Activated naive CD8-positive, alpha-beta T cell (primary cell): ENCODE results near the gene FAAP100.

Experiments used
- H3K27ac Mint-ChIP-seq: one replicate; pipeline ENCODE4 v1.8.0; 2021; ENCODE audit warnings: mixed read lengths
- H3K27me3 Mint-ChIP-seq: one replicate; pipeline ENCODE4 v1.8.0; 2021; ENCODE audit warnings: mixed read lengths
- H3K36me3 Mint-ChIP-seq: one replicate; pipeline ENCODE4 v1.8.0; 2021; ENCODE audit warnings: mixed read lengths
- H3K4me1 Mint-ChIP-seq: one replicate; pipeline ENCODE4 v1.8.0; 2021; ENCODE audit warnings: low read depth, mixed read lengths
- H3K4me3 Mint-ChIP-seq: one replicate; pipeline ENCODE4 v1.8.0; 2021; ENCODE audit warnings: mild to moderate bottlenecking, mixed read lengths
- H3K9me3 Mint-ChIP-seq: one replicate; pipeline ENCODE4 v1.8.0; 2021; ENCODE audit warnings: low read depth, mixed read lengths

FAAP100 gene

DNA sequence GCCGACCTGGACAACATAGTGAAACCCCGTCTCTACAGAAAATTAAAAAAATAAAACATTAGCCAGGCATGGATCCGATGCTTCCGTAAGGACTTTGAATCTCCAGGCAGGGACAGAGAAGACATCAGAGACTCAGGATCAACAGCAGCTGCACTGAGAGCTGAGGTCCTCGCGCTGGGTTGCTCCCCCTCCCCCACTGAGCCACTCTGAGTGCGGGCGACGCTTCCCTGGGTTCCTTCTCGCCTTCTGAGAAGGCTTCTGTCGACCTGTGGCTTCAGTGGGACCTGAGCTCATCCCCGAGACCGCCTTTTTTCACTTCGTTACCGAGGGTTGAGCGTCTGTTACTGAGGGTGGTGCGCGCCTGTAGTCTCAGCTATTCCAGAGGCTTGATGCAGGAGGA, 60.0 kb downstream of the FAAP100 start:
- peaks cover 2% of the 10 kb centered on the region for H3K4me1 Mint-ChIP-seq
- H3K27me3 Mint-ChIP-seq: no peaks in the 10 kb centered on the region
- H3K36me3 Mint-ChIP-seq: no peaks in the 10 kb centered on the region

DNA sequence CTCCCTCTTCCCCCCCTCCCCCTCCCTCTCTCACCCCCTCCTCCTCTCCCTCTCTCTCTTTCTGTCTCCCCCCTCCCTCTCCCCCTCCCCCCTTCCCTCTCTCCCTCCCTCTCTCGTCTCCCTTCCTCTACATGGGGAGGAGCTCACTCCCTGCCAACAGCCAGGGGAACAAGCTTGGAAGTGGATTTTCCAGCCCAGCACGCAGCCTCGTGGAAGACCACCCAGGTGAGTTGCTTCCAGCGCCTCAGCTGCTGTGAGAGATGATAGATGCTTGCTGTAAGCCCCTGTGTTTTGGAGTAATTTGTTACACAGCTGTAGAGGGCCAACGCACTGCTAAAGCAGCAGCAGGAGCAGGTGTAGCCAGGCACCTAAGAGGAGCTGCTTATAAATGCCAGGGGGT, 60.4 kb downstream of the FAAP100 start:
- no peaks in the 10 kb centered on the region for H3K9me3 Mint-ChIP-seq
- H3K27ac Mint-ChIP-seq: no peak overlapping the region
- H3K4me3 Mint-ChIP-seq: no peak overlapping the region
- H3K36me3 Mint-ChIP-seq: no peaks in the 10 kb centered on the region
- peaks cover 3% of the 10 kb centered on the region for H3K4me1 Mint-ChIP-seq
- no peaks in the 10 kb centered on the region for H3K27me3 Mint-ChIP-seq

More for the DNA sequence above, 60.0 kb downstream of the FAAP100 start:
- H3K9me3 Mint-ChIP-seq: no peaks in the 10 kb centered on the region
- H3K4me3 Mint-ChIP-seq: no peak overlapping the region
- no peak overlapping the region for H3K27ac Mint-ChIP-seq

DNA sequence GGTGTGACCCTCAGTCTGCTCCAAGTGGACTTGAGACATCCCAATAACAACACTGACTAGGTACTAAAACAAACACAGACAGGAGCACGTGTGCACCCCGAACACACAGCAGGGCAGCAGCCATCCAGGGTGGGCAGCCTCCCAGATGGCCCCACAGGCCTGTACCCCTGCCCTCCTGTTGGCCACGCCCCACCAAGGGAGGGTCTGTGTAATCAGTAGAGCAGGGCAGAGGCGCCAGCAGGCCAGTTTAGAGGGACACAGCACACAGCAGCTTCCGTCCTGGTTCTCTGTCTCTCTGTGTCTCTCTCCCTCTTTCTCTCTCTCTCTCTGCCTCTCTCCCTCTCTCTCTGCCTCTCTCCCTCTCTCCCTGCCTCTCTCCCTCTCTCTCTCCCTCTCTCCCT, 61.0 kb downstream of the FAAP100 start:
- H3K27me3 Mint-ChIP-seq: peaks cover under 1% of the 10 kb centered on the region
- H3K9me3 Mint-ChIP-seq: no peaks in the 10 kb centered on the region
- H3K36me3 Mint-ChIP-seq: no peaks in the 10 kb centered on the region
- H3K27ac Mint-ChIP-seq: no peak overlapping the region
- no peak overlapping the region for H3K4me3 Mint-ChIP-seq
- H3K4me1 Mint-ChIP-seq: peaks cover 6% of the 10 kb centered on the region

DNA sequence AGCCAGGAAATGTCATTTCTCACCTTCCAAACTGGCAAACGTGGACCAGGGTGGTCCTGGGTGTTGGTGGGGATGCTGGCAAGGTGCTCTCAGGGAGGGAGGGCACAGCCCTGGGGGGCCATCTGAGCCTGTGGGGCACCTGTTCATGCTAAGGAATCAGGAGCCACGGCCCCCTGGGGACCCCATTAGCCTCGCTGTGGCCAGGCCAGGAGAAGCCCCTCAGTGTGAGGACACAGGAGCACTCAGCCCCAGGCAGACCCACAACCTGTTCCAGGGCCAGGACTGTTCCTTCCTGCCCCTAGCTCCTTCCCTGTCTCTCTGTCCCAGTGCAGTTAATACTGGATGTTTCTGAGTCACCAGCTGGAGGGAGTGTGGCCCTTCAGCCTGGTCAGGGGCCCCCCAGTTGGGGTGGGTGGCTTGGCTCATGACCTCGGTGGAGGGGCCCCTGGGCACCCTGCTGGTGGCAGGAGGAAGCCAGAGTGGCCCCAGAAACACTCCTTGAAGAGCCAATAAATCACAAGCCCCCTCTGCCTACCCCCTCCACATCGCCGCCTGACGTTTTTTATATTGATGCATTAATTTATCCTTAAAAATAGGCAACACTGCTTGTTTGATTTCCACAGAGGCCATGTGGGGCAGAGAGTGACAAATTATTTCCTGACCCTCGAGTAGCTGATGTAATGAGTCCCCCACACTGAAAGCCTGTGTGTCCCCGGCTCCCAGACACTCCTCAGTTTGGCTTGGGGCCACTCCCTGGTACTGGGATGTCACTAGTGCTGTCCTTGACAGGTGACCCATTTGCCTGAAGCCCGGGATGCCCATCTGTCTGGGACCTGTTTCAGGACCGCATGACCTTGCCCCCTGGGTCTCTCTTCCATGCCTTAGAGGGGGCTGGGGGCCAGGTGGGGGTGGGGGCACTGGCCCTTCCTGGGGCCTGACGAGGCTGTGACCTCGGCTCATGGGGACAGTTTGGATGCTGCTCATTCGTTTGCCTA, 61.9 kb downstream of the FAAP100 start:
- no peaks in the 10 kb centered on the region for H3K9me3 Mint-ChIP-seq
- no peaks in the 10 kb centered on the region for H3K36me3 Mint-ChIP-seq
- no peak overlapping the region for H3K27ac Mint-ChIP-seq
- H3K4me3 Mint-ChIP-seq: peak overlapping the region; percentile 59
- H3K4me1 Mint-ChIP-seq: peaks cover 9% of the 10 kb centered on the region
- peaks cover 3% of the 10 kb centered on the region for H3K27me3 Mint-ChIP-seq
